Measurements from ENCODE around the gene CEP135. TPM values are rescaled to one million over a fixed set of nuclear protein-coding genes. Genes with fewer than 3 reads are reported as not detected.

The CEP135 gene, protein sequence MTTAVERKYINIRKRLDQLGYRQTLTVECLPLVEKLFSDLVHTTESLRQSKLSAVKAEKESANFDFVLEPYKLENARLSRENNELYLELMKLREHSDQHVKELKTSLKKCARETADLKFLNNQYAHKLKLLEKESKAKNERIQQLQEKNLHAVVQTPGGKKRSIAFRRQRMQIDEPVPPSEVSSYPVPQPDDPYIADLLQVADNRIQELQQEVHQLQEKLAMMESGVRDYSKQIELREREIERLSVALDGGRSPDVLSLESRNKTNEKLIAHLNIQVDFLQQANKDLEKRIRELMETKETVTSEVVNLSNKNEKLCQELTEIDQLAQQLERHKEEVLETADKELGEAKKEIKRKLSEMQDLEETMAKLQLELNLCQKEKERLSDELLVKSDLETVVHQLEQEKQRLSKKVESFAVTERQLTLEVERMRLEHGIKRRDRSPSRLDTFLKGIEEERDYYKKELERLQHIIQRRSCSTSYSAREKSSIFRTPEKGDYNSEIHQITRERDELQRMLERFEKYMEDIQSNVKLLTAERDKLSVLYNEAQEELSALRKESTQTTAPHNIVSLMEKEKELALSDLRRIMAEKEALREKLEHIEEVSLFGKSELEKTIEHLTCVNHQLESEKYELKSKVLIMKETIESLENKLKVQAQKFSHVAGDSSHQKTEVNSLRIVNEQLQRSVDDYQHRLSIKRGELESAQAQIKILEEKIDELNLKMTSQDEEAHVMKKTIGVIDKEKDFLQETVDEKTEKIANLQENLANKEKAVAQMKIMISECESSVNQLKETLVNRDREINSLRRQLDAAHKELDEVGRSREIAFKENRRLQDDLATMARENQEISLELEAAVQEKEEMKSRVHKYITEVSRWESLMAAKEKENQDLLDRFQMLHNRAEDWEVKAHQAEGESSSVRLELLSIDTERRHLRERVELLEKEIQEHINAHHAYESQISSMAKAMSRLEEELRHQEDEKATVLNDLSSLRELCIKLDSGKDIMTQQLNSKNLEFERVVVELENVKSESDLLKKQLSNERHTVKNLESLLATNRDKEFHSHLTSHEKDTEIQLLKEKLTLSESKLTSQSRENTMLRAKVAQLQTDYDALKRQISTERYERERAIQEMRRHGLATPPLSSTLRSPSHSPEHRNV
- polyA plus RNA-seq (2.6 to 5.4 TPM (median 3.5 TPM) in 3 replicates), polyA minus RNA-seq (0.49 to 6.3 TPM (median 1.5 TPM) in 3 replicates)
- 4.9 TPM for polyA plus RNA-seq (2011; ENCODE audit: low read depth)
- 1.4 and 2.4 TPM in 2 replicates for polyA plus RNA-seq (2011; cell fraction: cytosol; rRNA removed)
- polyA plus RNA-seq (2011; cell fraction: nucleus; rRNA removed): 5.4 and 9.6 TPM in 2 replicates
- polyA plus RNA-seq (2012; ENCODE audit: low replicate concordance): 1.9 and 3.2 TPM in 2 replicates
- polyA minus RNA-seq (2011; cell fraction: cytosol; rRNA and poly(A)+ RNA removed): 3.5 TPM
- polyA minus RNA-seq (2011; cell fraction: nucleus; rRNA and poly(A)+ RNA removed): 5.2 and 8.2 TPM in 2 replicates

DNA sequence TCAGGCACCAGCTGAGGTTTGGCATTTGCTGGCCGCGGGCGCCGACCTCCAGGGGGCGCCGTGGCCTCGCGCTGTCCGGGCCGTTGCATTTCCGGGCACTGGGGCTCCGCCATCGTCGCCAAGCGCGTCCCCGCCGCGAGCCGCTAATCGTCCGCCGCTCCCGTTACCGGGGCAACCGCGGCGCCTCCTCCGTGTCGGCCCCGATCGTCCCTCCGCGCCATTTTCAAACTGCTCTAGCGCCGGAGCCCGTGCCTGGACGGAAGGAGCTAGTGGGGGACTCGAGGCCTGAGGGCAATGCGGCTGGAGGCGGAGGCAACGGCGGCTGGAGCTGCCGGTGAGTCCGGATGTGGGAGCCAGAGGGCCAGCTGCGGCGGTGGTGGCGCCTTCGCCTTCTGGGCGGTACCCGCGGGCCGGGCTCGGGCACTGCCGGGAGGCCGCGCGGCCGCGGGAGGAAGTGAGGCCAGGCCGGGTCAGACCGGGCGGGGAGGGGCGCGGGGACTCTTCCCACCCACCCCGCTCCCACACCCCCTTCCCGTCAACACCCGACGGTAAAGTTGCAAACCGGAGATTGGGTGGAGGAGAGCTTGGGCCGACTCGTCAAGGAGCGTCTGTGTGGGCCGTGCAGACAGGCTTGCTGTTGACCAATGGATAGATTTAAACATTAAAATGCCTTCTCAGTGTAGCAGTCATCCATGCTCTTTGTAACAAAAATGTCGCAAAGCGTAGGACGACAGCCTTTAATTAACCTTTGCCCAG lies at the start of gene CEP135:
TSS of gene CEP135 (plus strand) at position 220 of the 756 bp plus-strand sequence. CDS start 3,186 bp downstream, outside the sequence.
- Histone ChIP-seq H3K27ac (ENCODE audit: control insufficient read depth, insufficient read depth, low read length) (peak within 1 kb of the TSS; percentile 95), H3K9me1 (ENCODE audit: control insufficient read depth, extremely low read depth, insufficient read depth, low read length) (no peaks in the 10 kb centered on the region), H3K27me3 (ENCODE audit: control insufficient read depth, extremely low read depth, insufficient read depth, low read length) (no peaks in the 10 kb centered on the region), H2AFZ (ENCODE audit: control insufficient read depth, low read length) (peak within 1 kb of the TSS; percentile 92), H3K4me2 (ENCODE audit: control insufficient read depth, extremely low read depth, insufficient read depth, low read depth, low read length) (peak within 1 kb of the TSS; percentile 98), H3K79me2 (ENCODE audit: control insufficient read depth, insufficient read depth, low read length) (peaks cover 28% of the 10 kb centered on the region), H3K9ac (ENCODE audit: control insufficient read depth, extremely low read depth, insufficient read depth, low read length) (peak within 1 kb of the TSS; percentile 87), H3K9me3 (ENCODE audit: control insufficient read depth, low read depth, low read length) (no peaks in the 10 kb centered on the region), H4K20me1 (ENCODE audit: control insufficient read depth, extremely low read depth, insufficient read depth, low read length) (no peaks in the 10 kb centered on the region), H3K4me1 (ENCODE audit: control insufficient read depth, extremely low read depth, insufficient read depth, low read length) (peaks cover 16% of the 10 kb centered on the region), H3K4me3 (ENCODE audit: control insufficient read depth in 2 of 3, extremely low read depth in 1 of 3, insufficient read depth in 2 of 3, low read depth in 1 of 3, low read length in 3 of 3) (peak within 1 kb of the TSS; percentile 55 to 94 (median 90)), H3K36me3 (ENCODE audit: control insufficient read depth in 2 of 2, extremely low read depth in 1 of 2, insufficient read depth in 2 of 2, low read length in 2 of 2) (no peaks in the 10 kb centered on the region)
- dilution Hi-C loops (cut with MboI; ENCODE audit: extremely low pct_ligation_motif_present, low sequenced_read_pairs): no loop called here
- TF ChIP-seq, protein P1, sequence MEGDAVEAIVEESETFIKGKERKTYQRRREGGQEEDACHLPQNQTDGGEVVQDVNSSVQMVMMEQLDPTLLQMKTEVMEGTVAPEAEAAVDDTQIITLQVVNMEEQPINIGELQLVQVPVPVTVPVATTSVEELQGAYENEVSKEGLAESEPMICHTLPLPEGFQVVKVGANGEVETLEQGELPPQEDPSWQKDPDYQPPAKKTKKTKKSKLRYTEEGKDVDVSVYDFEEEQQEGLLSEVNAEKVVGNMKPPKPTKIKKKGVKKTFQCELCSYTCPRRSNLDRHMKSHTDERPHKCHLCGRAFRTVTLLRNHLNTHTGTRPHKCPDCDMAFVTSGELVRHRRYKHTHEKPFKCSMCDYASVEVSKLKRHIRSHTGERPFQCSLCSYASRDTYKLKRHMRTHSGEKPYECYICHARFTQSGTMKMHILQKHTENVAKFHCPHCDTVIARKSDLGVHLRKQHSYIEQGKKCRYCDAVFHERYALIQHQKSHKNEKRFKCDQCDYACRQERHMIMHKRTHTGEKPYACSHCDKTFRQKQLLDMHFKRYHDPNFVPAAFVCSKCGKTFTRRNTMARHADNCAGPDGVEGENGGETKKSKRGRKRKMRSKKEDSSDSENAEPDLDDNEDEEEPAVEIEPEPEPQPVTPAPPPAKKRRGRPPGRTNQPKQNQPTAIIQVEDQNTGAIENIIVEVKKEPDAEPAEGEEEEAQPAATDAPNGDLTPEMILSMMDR (optimal IDR thresholded peaks at IDR 0.05 in 1 of 3, IDR thresholded peaks at IDR 0.05 in 1 of 3, conservative IDR thresholded peaks at IDR 0.05 in 1 of 3; ENCODE audit: extremely low read depth in 1 of 3, insufficient read depth in 2 of 3, low read length in 3 of 3): peak; percentile 81 to 94 (median 91)
- no peak for TF ChIP-seq EZH2 (IDR thresholded peaks at IDR 0.05; ENCODE audit: low read length)
- DNase-seq (ENCODE audit: low read depth, low spot score) (no peak), FAIRE-seq (peak; percentile 17)

DNA sequence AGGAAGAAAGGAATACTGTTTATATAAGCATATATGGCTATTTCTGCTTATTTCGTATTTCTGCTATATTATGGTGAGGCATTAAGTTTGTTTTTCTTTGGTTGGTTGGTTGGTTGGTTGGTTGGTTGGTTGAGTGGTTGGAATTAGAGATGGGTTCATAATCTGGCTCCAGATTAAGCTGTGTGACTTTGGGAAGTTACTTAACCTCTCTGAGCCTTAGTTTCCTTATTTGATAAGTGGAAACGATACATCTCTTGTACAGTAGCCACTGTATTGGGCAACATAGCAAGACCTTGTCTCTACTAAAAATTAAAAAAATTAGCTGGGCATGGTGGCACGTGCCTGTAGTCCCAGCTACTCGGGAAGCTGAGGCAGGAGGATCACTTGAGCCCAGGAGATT lies 46.1 kb upstream of the CEP135 start:
- no peak overlapping the region for H3K4me3 ChIP-seq (ENCODE audit: control insufficient read depth in 2 of 3, extremely low read depth in 1 of 3, insufficient read depth in 2 of 3, low read depth in 1 of 3, low read length in 3 of 3)
- peaks cover 0 to 3% of the 10 kb centered on the region in 2 experiments for H3K36me3 ChIP-seq (ENCODE audit: control insufficient read depth in 2 of 2, extremely low read depth in 1 of 2, insufficient read depth in 2 of 2, low read length in 2 of 2)
- peaks cover 11% of the 10 kb centered on the region for H3K4me1 ChIP-seq (ENCODE audit: control insufficient read depth, extremely low read depth, insufficient read depth, low read length)
- FAIRE-seq (peak; percentile 13), DNase-seq (ENCODE audit: low read depth, low spot score) (no peak)
- H3K79me2 ChIP-seq (ENCODE audit: control insufficient read depth, insufficient read depth, low read length): no peaks in the 10 kb centered on the region
- H3K9me1 ChIP-seq (ENCODE audit: control insufficient read depth, extremely low read depth, insufficient read depth, low read length): peaks cover 2% of the 10 kb centered on the region
- no peak overlapping the region for H3K27ac ChIP-seq (ENCODE audit: control insufficient read depth, insufficient read depth, low read length)
- H4K20me1 ChIP-seq (ENCODE audit: control insufficient read depth, extremely low read depth, insufficient read depth, low read length): no peaks in the 10 kb centered on the region
- H3K27me3 ChIP-seq (ENCODE audit: control insufficient read depth, extremely low read depth, insufficient read depth, low read length): no peaks in the 10 kb centered on the region
- no peak overlapping the region for H2AFZ ChIP-seq (ENCODE audit: control insufficient read depth, low read length)
- H3K9me3 ChIP-seq (ENCODE audit: control insufficient read depth, low read depth, low read length): no peaks in the 10 kb centered on the region
- H3K4me2 ChIP-seq (ENCODE audit: control insufficient read depth, extremely low read depth, insufficient read depth, low read depth, low read length): no peak overlapping the region
- dilution Hi-C loops (cut with MboI; ENCODE audit: extremely low pct_ligation_motif_present, low sequenced_read_pairs): no loop called here
- no peak overlapping the region for H3K9ac ChIP-seq (ENCODE audit: control insufficient read depth, extremely low read depth, insufficient read depth, low read length)
- no peak for TF ChIP-seq EZH2 (IDR thresholded peaks at IDR 0.05; ENCODE audit: low read length)
- TF ChIP-seq, protein P1 (optimal IDR thresholded peaks at IDR 0.05 in 1 of 3, IDR thresholded peaks at IDR 0.05 in 1 of 3, conservative IDR thresholded peaks at IDR 0.05 in 1 of 3; ENCODE audit: extremely low read depth in 1 of 3, insufficient read depth in 2 of 3, low read length in 3 of 3): no peak

Data from keratinocyte (primary cell).